Astrocyte of the spinal cord (primary cell): Measurements from ENCODE around the gene CEP170.

ENCODE experiments used
- DNase-seq: peaks from one replicate; pipeline ENCODE4 v3.0.0; 2011; ENCODE audit warnings: low read depth, low spot score
- H3K4me3 ChIP-seq: 2 replicates; pipeline ENCODE4 v1.5.1; 2011; ENCODE audit warnings: low read depth, mild to moderate bottlenecking, low read length, moderate library complexity
- in situ Hi-C: cut with HindIII; loops from 2 replicates; pipeline ENCODE4 v1.10.0; 2017; ENCODE audit warnings: low sequenced_read_pairs
- TF ChIP-seq, protein P1 (sequence below): IDR thresholded peaks from 2 replicates; pipeline ENCODE4 v1.5.1; 2012; ENCODE audit warnings: low read depth, mild to moderate bottlenecking, low read length, inconsistent platforms

CEP170 gene

DNA sequence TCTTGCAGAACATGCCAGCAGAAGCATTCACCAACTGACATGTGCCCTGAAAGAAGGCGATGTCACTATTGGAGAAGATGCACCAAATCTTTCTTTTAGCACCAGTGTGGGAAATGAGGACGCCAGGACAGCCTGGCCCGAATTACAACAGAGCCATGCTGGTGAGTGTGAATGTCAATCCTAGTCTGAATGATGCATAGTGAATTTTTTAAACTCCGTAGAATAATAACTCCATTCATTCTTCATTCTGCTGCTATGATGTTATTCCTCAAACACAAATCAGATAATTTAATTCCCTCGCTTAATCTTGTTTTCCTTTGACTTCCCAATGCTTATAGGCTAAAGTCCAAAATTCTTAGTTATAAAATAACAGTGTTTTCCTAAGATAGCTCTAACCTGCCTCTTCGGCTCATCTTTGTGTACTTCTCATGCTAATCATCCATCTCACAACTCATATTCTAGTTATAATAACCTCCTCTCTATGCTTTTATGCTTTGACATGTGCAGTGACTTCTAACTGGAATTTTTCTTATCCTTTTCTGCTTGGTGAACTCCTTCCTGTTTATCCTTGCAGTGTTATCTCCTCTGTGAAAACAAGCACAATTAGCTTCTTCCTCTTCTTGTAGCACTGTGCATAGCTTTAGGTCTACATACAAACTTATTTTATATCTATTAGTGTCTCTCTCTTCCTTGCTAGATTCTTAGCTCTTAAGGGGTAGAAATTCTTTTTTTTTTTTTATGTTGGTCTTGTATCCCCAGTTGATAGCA lies 15.2 kb upstream of the CEP170 start:
- DNase-seq, result no peak
- H3K4me3 ChIP-seq, result no peak overlapping the region
- in situ Hi-C loops, result no loop called here
- TF ChIP-seq, protein P1, sequence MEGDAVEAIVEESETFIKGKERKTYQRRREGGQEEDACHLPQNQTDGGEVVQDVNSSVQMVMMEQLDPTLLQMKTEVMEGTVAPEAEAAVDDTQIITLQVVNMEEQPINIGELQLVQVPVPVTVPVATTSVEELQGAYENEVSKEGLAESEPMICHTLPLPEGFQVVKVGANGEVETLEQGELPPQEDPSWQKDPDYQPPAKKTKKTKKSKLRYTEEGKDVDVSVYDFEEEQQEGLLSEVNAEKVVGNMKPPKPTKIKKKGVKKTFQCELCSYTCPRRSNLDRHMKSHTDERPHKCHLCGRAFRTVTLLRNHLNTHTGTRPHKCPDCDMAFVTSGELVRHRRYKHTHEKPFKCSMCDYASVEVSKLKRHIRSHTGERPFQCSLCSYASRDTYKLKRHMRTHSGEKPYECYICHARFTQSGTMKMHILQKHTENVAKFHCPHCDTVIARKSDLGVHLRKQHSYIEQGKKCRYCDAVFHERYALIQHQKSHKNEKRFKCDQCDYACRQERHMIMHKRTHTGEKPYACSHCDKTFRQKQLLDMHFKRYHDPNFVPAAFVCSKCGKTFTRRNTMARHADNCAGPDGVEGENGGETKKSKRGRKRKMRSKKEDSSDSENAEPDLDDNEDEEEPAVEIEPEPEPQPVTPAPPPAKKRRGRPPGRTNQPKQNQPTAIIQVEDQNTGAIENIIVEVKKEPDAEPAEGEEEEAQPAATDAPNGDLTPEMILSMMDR, result no peak

DNA sequence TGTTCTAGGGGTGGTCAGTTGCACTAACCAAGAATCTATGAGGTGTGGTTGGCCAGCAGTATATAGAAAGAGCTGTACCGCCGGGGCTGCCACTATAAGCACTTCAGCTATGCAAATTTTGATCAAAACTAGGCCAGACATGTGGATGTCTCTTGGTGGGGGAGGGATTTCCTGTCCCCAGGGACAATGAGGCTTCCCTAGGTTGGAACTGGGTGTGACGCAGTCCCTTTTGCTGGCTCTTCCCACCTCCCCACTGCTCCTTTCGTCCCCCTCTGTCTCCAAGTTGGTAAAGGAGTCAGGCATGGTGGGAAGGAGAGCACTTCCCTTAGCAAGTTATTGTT lies 14.3 kb upstream of the CEP170 start:
- in situ Hi-C loops, result no loop called here
- no peak overlapping the region for H3K4me3 ChIP-seq
- DNase-seq, result no peak
- TF ChIP-seq, protein P1, result no peak

DNA sequence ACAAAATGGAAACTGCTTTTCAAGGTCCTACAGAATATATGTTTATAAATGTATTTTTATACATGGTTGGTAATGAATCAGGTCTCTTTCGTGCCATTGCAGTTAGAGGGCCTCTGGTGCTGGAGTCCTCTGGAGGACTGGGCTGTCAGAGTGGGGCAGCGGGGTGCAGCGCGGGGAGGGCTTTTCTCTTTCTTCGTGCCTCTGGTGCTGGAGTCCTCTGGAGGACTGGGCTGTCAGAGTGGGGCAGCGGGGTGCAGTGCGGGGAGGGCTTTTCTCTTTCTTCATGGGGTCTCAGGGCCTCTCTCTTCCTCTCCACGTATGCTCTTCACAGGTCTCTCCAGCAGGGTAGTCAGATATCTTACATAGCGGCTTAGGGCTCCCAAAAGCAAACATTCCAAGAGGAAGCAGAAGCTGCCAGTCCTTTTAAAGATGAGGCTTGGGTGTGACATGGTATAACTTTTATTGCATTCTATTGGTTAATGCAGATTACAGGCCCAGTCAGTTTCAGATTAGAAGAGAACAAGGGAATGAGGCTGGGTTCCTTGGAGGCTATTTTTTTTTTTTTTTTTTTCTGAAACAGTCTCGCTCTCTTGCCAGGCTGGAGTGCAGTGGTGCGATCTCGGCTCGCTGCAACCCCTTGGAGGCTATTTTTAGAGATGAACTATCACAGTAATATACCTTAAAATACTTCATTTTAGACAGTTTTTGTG lies 13.8 kb upstream of the CEP170 start:
- no peak overlapping the region for H3K4me3 ChIP-seq
- peak; percentile 54 for DNase-seq
- in situ Hi-C loops, result no loop called here
- TF ChIP-seq, protein P1, result no peak

DNA sequence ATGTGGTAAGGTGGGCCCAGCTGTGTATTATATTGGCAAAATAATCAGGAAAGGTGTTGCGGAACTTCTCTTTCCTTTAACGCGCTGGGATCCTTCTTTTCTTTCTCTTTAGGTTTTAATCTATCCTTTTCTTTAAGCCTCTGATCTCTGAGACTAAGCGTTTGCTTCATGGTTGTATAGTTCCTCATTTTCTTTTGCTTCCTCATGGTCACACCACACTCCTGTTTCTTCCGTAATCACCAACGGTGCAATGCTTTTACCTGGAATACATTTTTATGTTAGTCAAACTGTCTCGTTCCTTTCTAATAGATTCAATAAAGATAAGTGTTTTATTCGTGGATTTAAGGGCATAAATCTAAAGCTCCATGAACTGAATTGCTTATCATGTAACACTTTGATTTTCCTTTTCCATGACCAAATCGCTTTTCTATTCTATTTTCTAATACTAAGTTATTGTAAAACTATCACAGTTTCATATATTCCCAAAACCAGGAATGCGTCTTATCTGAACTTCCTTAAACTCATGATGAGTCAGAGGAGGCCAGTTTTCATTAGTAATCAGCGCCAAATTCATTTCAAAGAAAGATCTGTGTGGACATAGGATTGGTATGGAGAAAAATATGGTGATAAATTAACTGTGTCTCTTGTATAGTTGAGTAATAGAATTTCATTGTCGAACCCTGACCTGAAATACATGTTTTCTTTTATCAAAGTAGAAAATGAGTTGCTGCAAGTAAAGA lies 13.0 kb upstream of the CEP170 start:
- in situ Hi-C loops, result no loop called here
- H3K4me3 ChIP-seq, result no peak overlapping the region
- DNase-seq, result peak; percentile 82

DNA sequence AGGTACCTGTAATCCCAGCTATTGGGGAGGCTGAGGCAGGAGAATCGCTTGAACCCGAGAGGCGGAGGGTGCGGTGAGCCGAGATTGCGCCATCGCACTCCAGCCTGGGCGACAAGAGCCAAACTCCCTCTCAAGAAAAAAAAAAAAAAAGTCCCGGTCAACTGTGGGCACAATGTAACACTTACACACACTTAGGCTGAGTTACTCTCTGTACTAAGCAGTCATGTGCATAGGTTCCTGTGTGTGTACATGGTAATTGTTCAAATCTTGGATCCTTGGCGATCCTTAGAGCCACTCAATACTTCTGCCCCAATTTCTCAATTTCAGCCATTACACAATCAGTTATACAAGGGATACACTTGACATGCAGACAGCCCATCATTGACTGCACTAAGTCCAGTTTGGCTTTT lies 12.4 kb upstream of the CEP170 start:
- DNase-seq, result no peak
- in situ Hi-C loops, result no loop called here
- no peak overlapping the region for H3K4me3 ChIP-seq
- TF ChIP-seq, protein P1, result no peak

More for the DNA sequence above, 13.0 kb upstream of the CEP170 start:
- TF ChIP-seq, protein P1, result no peak

DNA sequence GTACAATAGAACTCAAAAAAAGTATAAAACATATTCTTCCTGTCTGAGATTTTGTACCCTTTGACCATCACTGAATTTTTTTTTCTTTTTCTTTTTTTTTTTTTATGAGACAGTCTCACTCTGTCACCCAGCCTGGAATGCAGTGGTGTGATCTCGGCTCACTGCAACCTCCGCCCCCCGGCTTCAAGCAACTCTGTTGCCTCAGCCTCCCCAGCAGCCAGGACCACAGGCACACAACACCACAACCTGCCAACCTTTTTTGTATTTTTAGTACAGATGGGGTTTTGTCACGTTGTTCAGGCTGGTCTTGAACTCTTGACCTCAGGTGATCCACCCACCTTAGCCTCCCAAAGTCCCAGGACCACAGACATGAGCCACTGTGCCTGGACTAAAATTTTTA lies 11.2 kb upstream of the CEP170 start:
- H3K4me3 ChIP-seq, result no peak overlapping the region
- no peak for DNase-seq
- TF ChIP-seq, protein P1, result no peak
- in situ Hi-C loops, result no loop called here
